GM19438 (cell line): ENCODE measurements around the gene ASPRV1.
"Not testable (repeated sequence)": the region's sequence is repeated elsewhere in the genome, so short reads cannot be mapped to it uniquely, and the experiment has no call there.

ENCODE experiments used
- ATAC-seq: cut with Tn5 transposase; IDR thresholded peaks from one replicate; pipeline ENCODE4 v1.9.1; 2021; ENCODE audit warnings: low read depth; ENCODE audit not compliant: unreplicated experiment

The ASPRV1 gene

GRCh38 chr2:69965756-69966445, 4.5 kb upstream of the ASPRV1 start:
- no peak for ATAC-seq

GRCh38 chr2:69964353-69964841, 3.0 kb upstream of the ASPRV1 start:
- ATAC-seq: no peak

GRCh38 chr2:69962986-69963730, 1.7 kb upstream of the ASPRV1 start:
- no peak for ATAC-seq

- no peak for ATAC-seq
Observed at GRCh38 chr2:69960821-69961220, 610 bp downstream of the ASPRV1 start.

GRCh38 chr2:69959425-69959824, 2.0 kb downstream of the ASPRV1 start:
- no peak for ATAC-seq

GRCh38 chr2:69958480-69958879, 3.0 kb downstream of the ASPRV1 start:
- ATAC-seq: no peak

GRCh38 chr2:69957965-69958364, 3.5 kb downstream of the ASPRV1 start:
- no peak for ATAC-seq

- no peak for ATAC-seq
Observed at GRCh38 chr2:69956475-69956979, 4.9 kb downstream of the ASPRV1 start.

GRCh38 chr2:69955029-69955428, 6.4 kb downstream of the ASPRV1 start:
- no peak for ATAC-seq

GRCh38 chr2:69954084-69954483, 7.3 kb downstream of the ASPRV1 start:
- ATAC-seq: no peak

GRCh38 chr2:69952336-69953115, 8.9 kb downstream of the ASPRV1 start:
- no peak for ATAC-seq

- ATAC-seq: not testable (repeated sequence)
Observed at GRCh38 chr2:69950671-69951070, 10.8 kb downstream of the ASPRV1 start.

GRCh38 chr2:69950241-69950640, 11.2 kb downstream of the ASPRV1 start:
- ATAC-seq: no peak

- no peak for ATAC-seq
Observed at GRCh38 chr2:69948963-69949645, 12.3 kb downstream of the ASPRV1 start.

GRCh38 chr2:69948032-69948962, 13.1 kb downstream of the ASPRV1 start:
- no peak for ATAC-seq

- no peak for ATAC-seq
Observed at GRCh38 chr2:69947325-69947931, 14.0 kb downstream of the ASPRV1 start.

GRCh38 chr2:69946351-69947324, 14.8 kb downstream of the ASPRV1 start:
- ATAC-seq: no peak

GRCh38 chr2:69945941-69946340, 15.5 kb downstream of the ASPRV1 start:
- no peak for ATAC-seq
